Nephron progenitor cell (in vitro differentiated cells): ENCODE results near the gene CA7.

Experiments used
- DNase-seq: peaks from one replicate; pipeline ENCODE4 v3.0.0; 2021
- H3K27ac Mint-ChIP-seq: 2 replicates; pipeline ENCODE4 v1.8.0; 2021; ENCODE audit warnings: mild to moderate bottlenecking, moderate library complexity, mixed read lengths
- H3K27me3 Mint-ChIP-seq: 2 replicates; pipeline ENCODE4 v1.8.0; 2021; ENCODE audit warnings: mild to moderate bottlenecking, low read depth, mixed read lengths; ENCODE audit not compliant: poor library complexity
- H3K36me3 Mint-ChIP-seq: 2 replicates; pipeline ENCODE4 v1.8.0; 2021; ENCODE audit warnings: low read depth, mixed read lengths
- H3K4me1 Mint-ChIP-seq: 2 replicates; pipeline ENCODE4 v1.8.0; 2021; ENCODE audit warnings: mixed read lengths
- H3K4me3 Mint-ChIP-seq: 2 replicates; pipeline ENCODE4 v1.8.0; 2021; ENCODE audit warnings: mild to moderate bottlenecking, moderate library complexity, mixed read lengths
- H3K9me3 Mint-ChIP-seq: 2 replicates; pipeline ENCODE4 v1.8.0; 2021; ENCODE audit warnings: mild to moderate bottlenecking, moderate library complexity, mixed read lengths
- CTCF ChIP-seq: fragments of 200-600 bp; sonication (generic); IDR thresholded peaks from 2 replicates; pipeline ENCODE4 v1.5.0; 2021; ENCODE audit warnings: antibody characterized with exemption

The CA7 gene

GRCh38 chr16:66898207-66898606, 54.0 kb downstream of the CA7 start:
- Mint-ChIP-seq H3K27ac (no peak overlapping the region), H3K4me1 (peaks cover 31% of the 10 kb centered on the region), H3K27me3 (peaks cover 18% of the 10 kb centered on the region), H3K9me3 (no peaks in the 10 kb centered on the region), H3K36me3 (no peaks in the 10 kb centered on the region), H3K4me3 (no peak overlapping the region)
- no peak for TF ChIP-seq CTCF
- no peak for DNase-seq

- Mint-ChIP-seq H3K9me3 (no peaks in the 10 kb centered on the region), H3K27me3 (peaks cover 18% of the 10 kb centered on the region), H3K4me1 (peaks cover 31% of the 10 kb centered on the region), H3K4me3 (no peak overlapping the region), H3K36me3 (no peaks in the 10 kb centered on the region), H3K27ac (no peak overlapping the region)
- TF ChIP-seq CTCF: no peak
- DNase-seq: no peak
These were observed 54.7 kb downstream of the CA7 start for GRCh38 chr16:66898933-66899309.

- Mint-ChIP-seq H3K36me3 (no peaks in the 10 kb centered on the region), H3K27me3 (peaks cover 18% of the 10 kb centered on the region), H3K4me1 (peaks cover 35% of the 10 kb centered on the region), H3K9me3 (no peaks in the 10 kb centered on the region), H3K4me3 (peak overlapping the region; percentile 9), H3K27ac (peak overlapping the region; percentile 20)
- no peak for DNase-seq
- no peak for TF ChIP-seq CTCF
These were observed 55.2 kb downstream of the CA7 start for GRCh38 chr16:66899310-66899944.

- peak overlapping the region; percentile 20 for H3K27ac Mint-ChIP-seq
- H3K4me1 Mint-ChIP-seq: peaks cover 42% of the 10 kb centered on the region
- H3K4me3 Mint-ChIP-seq: peak overlapping the region; percentile 9
- H3K36me3 Mint-ChIP-seq: no peaks in the 10 kb centered on the region
- H3K9me3 Mint-ChIP-seq: no peaks in the 10 kb centered on the region
- peaks cover 18% of the 10 kb centered on the region for H3K27me3 Mint-ChIP-seq
- TF ChIP-seq CTCF: no peak
- peak; percentile 34 for DNase-seq
These were observed 55.9 kb downstream of the CA7 start for GRCh38 chr16:66899945-66900710.

- no peak for DNase-seq
- TF ChIP-seq CTCF: no peak
- no peaks in the 10 kb centered on the region for H3K9me3 Mint-ChIP-seq
These were observed 56.7 kb downstream of the CA7 start for GRCh38 chr16:66900721-66901441.

More at GRCh38 chr16:66900721-66901441, 56.7 kb downstream of the CA7 start:
- peaks cover 18% of the 10 kb centered on the region for H3K27me3 Mint-ChIP-seq
- peaks cover 49% of the 10 kb centered on the region for H3K4me1 Mint-ChIP-seq
- H3K36me3 Mint-ChIP-seq: no peaks in the 10 kb centered on the region
- no peak overlapping the region for H3K27ac Mint-ChIP-seq
- H3K4me3 Mint-ChIP-seq: no peak overlapping the region
